C1 segment of cervical spinal cord (tissue), 14 donors: ENCODE results near the gene FHOD1.
A peak's percentile ranks its signal among the peaks of the same experiment; 100 is the strongest.

Source experiments
- DNase-seq, 14 donors: peaks; one replicate each; lab custom pipeline; 2025; lab: John Stamatoyannopoulos, UW

Gene FHOD1

DNA sequence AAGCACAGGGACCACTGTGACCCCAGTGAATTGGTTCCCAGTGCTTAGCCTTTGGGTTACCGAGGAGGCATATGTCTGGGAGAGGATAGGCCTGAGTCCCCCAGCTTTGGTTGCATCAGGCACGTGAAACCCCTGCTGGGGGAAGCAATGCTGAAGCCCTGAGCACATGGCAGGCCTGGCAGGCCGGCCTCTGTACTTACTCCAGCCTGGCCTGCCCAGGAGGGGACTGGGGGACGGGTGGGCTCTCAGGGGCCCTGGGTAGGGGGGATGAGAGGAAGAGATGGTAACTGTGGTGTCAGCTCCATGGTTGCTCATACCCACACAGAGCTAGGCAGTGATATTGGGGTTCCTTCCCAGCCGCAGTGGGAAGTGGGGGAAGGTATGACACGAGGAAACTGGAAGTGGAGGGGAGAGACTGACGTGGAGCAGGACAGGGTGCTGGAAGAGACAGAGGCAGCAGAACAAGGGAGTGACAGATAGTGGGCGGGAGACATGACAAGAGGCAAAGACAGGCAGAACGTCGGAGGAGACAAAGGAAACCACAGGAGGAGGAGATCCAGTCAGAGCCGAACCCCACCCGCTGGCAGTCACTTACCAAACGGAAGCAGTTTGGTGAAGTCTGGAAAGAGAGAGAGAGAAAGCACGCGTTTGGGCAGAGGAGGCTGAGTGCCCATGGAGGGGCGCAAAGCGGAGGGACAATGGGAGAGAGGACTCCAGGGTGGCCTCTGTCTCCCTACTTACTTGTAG is 11.3 kb downstream of the FHOD1 start:
- no peak for DNase-seq

DNA sequence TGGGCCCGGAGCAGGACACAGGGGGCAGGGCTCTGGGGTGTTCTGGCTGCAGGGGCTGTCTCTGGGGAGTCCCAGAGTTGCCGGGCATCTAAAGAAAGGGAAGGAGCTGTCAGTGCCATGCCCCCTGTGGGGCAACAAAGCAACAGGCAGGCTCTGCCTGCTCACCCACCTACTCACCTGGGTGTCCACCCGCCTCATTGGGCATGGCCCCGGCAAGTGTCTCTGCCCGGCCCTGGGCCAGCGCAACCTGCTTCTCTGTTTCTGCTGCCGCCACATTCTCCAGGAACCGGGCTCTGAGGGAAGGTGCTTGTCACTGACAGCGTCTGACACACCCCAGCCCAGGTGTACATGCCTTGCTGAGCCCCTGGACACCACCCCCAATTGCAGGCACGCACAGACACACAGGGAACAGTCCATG is 13.1 kb downstream of the FHOD1 start:
- no peak for DNase-seq

DNA sequence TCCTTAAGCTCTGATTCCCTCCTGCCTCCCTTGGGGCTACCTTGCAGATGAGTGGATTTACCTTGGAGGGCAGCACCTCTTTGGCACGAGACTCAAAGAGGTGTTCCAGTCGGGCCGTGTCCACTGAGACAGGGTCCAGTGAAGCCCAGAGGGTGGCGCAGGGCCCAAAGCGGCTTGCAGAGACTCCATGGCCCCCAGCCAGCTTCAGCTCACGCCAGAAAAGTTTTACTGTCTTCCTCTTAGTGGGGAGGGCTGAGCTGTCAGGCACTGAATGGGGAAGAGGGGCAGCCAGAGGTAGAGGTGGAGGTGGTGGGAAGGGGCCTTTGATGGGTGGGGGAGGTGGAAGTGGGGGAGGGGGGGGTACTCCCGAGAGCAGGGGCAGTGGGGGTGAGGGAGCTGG is 13.7 kb downstream of the FHOD1 start:
- DNase-seq = no peak

DNA sequence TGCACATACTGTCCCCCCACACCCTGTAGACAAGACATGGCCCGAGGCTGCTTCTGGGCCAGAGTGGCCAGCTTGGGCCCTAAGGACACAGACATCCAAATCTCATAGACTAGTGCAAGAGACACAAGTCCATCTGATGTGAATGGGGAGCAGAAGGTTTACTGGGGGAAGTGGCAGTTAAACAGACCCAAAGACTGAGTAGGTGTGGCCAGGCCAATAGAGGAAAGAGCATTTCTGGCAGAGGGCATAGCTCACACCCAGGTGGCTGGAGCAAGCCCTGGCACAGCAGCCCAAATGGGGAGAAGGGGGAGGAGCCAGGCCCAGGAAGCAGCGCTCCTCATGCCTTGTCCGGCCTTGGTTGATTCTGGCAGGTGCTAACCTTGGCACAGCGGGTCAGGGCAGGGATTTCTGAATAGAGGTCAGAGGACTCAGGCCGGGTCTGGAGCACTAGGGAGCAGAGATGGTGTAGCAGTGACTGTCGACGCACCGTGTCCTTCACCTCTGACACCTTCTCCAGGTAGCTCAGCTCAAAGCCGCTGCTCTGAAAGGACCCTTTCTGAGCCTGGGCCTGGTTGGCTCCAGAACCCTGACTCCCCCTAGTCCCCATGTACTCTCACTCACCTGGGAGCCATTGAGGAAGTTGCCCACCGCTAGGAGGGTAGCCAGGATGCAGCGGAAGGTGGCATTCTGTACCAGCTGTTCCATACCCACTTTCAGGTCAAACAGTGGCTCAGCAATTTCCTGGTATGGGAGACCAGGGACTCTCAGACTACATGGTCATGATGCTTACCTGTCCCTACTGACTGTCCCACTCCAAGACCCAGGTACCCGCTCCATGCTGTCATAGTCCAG is 16.2 kb downstream of the FHOD1 start:
- no peak for DNase-seq

DNA sequence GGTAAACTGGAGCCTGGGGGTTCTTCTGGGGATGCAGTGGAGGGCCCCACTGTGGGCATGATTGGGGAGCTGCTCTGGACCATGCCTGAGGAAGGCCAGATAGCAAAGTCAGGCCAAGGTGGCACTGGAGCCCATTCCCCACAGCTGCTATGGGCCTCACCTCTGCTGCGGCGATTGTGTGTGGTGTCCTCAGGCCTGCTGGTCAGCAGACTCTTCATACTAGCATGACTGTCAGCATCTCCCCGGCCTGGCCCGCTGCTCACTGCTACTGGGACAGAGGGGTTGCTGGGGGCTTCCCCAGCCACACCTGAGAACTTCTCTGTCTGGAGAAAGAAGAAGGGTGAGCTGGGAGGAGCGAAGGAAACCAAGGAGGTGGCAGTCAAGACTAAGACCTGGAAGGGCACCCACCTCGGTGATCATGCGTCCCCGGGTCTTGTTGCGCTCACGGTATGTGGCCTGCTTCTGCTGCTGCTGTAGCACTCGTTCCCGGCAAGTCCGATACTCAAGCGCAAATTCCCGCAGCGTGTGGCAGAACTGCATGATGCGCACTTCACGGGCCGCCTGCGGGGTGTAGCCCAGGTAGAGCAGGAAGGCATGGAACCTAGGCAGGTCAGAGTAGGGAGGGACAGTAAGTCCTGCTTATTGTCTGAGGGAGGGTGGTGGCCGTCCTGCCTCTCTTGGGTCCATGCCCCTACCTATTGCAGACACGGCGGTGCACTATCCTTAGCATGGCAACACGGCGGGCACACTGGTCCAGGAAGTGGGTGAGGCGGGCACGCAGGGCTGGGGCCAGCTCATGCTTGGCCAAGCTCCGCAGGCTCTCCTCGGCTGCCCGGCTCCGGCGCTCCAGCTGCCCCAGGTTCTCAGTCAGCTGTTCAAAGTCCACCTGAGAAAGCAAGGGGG is 17.1 kb downstream of the FHOD1 start:
- no peak for DNase-seq

DNA sequence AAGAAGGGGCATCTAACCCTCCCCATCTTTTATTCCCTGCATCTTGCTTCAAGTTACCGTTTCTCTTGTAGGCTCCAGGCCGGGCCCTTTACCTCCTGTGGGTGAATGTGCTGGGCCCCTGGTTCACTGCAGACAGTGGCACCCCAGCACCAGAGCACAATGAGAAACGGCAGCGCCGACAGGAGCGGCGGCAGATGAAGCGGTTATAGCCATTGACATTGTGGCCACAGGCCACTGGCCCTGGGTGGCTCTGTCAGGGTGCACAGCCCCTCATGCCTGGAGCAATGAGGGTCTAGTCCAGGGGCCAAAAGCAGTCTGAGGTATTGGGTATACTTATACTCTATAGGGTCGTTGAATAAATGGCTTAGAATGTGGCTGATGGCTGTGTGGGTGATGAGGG is 18.4 kb downstream of the FHOD1 start:
- no peak for DNase-seq

DNA sequence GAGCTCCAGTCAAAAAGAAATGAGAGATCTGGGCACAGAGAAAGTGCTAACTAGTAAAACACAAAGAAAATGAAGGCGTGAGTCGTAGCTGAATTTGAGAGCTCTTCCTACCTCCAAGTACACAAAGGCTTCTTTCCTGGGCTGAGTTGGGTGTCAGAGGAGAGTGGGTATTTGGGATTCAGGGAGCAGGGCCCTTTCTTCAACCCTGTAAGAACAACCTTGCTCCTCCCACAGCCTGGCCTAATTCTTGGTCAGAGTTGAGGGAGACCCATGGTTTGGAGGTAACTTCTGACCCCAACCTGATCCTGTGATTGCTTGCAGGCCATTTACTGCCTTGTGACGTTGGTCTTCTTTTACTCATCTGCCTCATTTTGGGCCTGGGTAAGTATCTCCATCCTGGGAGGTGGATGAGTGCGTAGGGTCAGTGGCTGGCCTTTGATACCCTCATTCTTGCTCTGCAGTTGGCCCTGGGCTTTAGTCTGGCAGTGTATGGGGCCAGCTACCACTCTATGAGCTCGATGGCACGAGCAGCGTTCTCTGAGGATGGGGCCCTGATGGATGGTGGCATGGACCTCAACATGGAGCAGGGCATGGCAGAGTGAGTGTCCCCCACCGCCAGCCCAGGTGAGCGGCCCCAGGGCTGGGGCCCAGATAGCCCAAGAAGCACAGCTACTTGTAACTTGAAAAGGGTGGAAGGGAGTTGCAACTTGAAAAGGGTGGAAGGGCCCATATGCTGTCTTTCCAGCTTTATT is 19.1 kb downstream of the FHOD1 start:
- no peak for DNase-seq

DNA sequence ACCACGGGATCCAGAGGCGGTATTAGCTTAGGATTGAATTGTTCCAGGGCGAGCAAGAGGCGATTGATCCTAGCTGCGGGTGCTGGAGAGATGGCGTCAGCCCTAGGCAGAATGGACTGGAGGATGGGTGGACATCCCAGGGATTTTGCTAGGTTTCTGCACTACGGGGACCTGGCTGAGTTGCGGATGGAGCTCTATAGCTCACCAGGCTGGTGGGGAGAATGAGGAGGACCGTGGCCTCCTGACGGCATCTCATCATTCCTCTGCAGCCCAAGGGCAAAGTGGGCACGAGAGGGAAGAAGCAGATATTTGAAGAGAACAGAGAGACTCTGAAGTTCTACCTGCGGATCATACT is 19.7 kb downstream of the FHOD1 start:
- DNase-seq = no peak

DNA sequence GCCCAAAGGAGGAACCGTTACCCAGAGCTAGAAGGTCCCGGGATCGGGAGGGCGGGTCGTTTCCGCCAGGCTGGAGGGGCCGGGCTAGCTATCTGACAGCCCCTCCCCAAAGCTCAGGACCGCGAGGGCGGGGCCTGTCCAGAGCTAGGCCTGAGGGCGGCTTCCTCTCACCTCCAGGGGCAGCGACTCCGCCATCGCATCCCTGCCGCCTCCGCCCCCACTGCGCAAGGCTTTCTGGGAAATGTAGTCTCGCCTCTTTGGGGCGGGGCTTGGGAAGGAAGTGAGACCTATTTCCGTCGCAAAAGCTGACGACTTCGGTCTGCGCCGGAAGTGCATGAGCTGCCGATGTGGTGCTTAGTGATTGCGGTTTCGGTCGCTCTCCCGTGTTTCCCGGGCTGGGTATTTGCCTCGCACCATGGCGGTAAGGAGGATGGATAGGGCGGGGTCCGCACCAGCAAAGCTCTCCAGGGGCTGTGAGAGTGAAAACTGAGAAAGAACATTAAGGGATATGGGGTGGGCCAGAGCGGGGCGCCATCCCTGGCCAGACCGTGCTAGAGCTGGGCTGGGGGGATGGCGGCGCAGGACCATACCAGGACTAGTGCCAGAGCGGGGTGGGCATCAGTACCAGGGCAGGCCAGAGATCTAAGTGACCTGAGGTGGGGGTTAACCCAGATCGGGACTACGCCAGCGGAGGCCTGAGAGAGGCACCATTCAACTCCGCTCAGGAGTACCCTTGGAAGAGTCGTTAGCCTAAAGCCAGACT is 20.3 kb downstream of the FHOD1 start, which contains the start of gene TMEM208:
TSS of gene TMEM208 (plus strand) at position 327 of the 763 bp plus-strand sequence. CDS start at position 416, 89 bp downstream.
- peak; percentile 61 to 98 (median 94) for DNase-seq

DNA sequence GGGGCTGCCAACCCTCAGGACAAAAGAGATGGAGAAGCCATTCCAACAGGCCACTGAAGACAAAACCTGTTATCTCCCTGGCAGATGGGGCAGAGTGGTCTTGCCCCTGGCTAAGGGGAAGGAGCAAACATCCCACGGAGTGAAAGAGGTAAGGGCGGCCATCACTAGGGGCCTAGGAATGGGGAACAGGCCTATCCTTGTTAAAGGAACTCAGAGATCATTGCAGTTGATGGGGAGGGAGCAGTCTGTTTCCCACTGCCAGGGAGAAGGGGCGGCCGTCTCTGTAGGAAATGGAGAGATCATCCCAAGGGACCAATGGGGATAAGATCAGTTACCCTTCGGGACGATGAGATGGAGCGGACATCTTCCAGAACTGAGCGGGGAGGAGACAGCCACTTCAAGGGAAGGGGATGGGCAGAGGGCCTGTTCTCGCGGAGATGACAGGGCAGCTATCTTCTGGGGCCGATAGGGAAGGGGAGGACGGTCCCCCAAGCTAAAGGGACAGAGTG is 20.9 kb downstream of the FHOD1 start:
- DNase-seq = no peak

DNA sequence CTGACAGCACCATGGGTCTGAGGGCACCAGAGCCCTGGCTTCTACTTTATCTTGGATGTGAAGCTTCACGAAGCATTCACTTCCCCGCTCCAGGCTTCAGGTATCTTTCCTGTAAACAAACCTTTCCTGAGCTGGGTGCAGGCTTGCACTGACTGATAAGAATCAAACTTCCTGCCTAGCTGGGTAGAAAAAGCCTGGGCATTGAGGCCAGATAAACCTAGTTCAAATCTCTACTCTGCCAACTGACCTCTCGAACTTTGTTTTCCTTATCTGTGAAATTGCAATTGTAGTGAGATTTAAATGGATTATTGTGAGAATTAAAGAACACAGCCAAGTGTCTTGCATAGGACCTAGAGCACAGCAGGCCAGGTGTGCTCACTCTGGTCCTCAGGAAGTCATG is 23.3 kb downstream of the FHOD1 start:
- DNase-seq = no peak

DNA sequence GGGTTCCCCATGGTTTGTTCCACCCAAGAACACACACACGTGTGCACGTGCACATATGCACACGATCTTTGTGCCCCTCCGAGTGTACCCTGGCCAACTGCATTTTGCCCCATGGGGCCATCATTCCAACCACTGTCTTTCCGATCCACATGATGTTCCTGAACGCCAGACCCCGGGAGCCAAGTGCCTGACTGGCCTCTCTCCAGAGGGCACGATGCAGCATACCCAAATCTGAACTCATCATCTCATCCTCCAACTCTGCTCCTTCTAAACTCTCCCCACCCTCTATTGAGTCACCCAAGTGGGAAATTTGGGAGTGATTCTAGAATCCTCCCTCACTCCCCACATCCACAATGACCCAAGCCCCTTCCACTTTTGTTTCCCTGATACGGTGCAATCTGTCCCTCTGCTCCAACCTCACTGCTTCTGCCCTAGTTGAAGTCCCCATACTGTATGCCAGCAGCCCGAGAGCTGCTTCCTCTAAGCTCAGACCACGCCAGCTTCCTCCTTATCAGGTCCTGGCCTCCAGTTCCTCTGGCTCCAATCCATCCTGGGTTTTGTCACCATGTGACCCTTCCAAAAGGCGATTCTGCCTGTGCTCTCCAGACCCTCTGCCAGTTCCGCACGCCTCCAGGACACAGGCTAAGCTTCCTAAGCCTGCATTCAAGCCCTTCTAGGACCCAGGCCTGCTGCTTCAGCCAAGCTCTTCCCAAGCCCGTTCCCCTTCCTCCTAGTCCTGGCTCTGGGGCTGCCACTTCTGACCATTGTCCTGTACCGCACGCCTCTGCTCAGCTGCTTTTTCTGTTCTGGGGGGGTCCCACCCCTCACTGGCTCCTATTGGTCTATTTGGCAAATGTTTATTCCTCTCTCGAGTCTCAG is 30.4 kb downstream of the FHOD1 start:
- peak in 4 of 14 donors; percentile 10 to 23 (median 18) for DNase-seq

DNA sequence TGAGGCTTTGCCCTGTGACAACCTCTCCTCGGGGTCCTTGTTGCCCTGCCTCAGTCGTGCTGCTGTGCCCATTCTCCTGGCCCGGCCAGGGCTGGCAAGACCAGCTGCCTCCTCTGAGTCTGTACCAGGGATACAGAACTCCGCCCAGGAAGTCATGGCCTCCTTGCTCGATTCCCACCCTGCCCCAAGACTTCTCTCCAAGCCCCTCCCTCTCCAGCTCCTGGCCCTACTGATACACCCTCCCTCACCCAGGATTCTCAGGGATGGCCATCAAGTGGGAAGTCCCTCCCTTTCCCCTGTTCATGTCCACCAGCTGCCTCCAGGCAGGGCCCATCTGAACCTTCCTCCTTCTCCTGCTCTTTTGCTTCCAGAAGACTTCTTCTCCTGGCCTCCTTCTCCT is 31.6 kb downstream of the FHOD1 start:
- DNase-seq = no peak

DNA sequence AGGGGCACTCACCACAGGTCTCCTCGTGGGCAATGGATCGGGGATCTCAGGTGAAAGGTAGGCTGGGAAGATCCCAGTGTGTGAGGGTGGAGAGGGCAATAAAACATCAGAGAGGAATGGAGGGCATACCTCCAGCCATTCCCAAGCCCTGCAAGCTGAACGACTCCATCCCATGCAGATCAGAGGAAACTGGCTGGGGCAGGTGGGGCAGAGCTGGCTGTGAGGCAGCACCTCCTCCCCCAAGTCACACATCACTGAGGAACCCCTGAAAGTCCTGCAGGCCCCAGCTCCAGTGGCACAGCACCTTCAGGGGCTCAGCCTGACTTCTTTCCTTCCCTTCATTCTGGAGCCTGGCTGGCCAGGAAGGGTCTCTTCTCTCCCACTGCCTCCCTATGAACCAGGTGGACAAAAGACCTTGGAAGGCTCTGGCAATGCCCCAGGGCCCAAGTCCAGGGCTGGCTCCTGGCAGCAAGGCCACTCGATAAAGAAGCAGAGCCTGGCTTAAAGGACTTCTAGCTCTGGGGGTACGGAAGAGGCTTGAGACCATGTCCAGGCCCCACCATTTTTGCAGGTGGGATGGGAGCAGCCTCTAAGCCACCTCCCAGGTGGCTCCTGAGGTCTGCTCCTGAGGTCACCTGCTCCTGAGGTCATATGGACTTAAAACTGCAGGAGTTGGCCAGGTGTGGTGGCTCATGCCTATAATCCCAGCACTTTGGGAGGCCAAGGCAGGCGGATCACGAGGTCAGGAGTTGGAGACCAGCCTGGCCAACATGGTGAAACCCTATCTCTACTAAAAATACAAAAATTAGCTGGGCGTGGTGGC is 33.9 kb downstream of the FHOD1 start:
- no peak for DNase-seq

DNA sequence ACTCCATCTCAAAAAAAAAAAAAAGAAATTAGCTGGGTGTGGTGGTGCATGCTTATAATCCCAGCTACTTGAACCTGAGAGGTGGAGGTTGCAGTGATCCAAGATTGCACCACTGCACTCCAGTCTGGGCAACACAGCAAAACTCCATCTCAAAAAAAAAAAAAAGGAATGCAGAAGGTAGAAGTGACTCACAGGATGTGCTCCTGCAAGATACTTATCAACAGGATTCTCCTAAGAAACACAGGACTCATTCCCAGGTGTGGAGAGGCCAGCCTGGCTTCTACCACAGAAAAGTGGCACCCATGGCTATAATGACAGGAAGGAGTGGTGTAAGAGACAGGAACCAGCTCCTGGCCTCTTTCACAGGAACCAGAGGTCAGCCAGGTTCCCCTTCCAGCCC is 34.5 kb downstream of the FHOD1 start:
- no peak for DNase-seq

DNA sequence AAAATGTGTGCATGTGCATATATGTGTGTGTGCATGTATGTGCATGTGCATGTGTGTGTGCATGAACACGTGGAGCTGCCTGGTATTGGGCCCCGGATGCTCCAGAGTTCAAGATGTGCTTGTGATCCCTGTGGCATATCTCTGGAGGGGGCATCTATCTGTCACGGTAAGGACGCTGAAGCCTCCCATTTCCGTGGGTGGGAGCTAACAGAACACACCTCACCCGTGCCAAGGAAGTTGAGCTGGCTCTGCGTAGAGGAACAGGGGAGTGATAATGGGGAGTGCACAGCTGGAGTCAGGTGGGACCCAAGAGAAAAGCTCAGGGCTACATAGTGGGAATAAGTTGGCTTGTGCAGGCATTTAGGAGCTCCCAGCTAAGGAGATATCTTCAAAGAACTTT is 35.6 kb downstream of the FHOD1 start:
- no peak for DNase-seq

DNA sequence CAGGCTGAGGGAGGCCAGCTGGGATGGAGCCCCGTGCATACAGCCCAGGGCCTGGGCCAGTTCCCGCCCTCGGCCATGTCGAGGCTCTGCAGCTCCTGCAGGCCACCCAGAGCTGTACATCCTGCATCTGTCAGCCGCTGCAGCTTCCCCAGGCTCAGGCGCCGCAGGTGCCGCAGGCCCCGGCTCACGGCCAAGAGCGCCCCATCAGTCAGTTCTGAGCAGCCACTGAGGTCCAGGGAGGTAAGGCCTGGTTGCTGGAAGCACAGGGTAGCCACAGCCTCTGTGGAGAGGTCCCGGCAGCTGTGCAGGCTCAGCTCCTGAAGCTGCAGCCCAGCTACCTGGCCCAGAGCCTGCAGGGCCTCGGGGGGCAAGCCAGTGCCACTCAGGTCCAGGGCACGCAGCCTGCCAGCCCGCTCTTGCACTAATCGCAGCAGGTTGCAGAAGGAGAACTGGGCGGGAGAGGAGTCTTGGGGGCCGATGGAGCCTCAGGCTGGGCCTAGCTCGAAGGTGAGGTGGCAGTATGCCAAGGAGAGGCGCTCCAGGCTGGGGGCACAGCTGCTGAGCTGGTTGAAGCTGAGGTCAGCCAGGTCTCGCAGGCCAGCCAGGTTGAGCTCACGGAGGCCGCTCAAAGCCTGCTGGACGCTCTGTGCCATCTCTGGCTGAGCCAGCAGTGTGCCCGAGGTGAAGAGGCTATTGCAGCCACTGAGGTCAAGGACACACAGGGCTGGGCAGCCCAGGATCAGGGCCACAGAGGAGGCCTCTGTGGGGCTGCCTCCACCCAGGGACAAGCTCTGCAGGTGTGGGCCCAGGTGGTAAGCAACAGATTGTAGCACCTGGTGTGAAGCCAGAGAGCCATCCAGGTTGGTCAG is 37.0 kb downstream of the FHOD1 start:
- DNase-seq = no peak
